Measurements from ENCODE around the gene PCCA. TPM values are rescaled to one million over a fixed set of nuclear protein-coding genes. Genes with fewer than 3 reads are reported as not detected.
A peak's percentile ranks its signal among the peaks of the same experiment; 100 is the strongest.

Gene PCCA
- total and polyA plus RNA-seq, 2 of the 13 experiments (the other 11 are each of a cell fraction or from before 2014, with no cell fraction given) = 15.0 to 32.2 TPM

- TF ChIP-seq ZNF142 (CRISPR knock-in tag; IDR thresholded peaks at IDR 0.05) (peak; percentile 58; the same call in 1 of the 2 replicates), SCMH1 (CRISPR knock-in tag; IDR thresholded peaks at IDR 0.05; ENCODE audit: borderline replicate concordance) (no peak), REPIN1 (CRISPR knock-in tag; IDR thresholded peaks at IDR 0.05; ENCODE audit: borderline replicate concordance, low read depth) (peak; percentile 91), ZNF564 (CRISPR knock-in tag; IDR thresholded peaks at IDR 0.05) (peak; percentile 83; the same call in 1 of the 2 replicates), HDAC6 (IDR thresholded peaks at IDR 0.05; ENCODE audit: low read depth, low read length) (no peak), ZNF615 (CRISPR knock-in tag; IDR thresholded peaks at IDR 0.05; ENCODE audit: borderline replicate concordance) (no peak), ZNF33B (CRISPR knock-in tag; IDR thresholded peaks at IDR 0.05) (peak; percentile 48; the same call in 1 of the 2 replicates), MEIS2 (CRISPR knock-in tag; IDR thresholded peaks at IDR 0.05) (peak; percentile 80), ZNF235 (CRISPR knock-in tag; IDR thresholded peaks at IDR 0.05; ENCODE audit: borderline replicate concordance) (peak; percentile 57; the same call in 1 of the 2 replicates), GTF2F1 (IDR thresholded peaks at IDR 0.05; ENCODE audit: low read length) (no peak), KMT2B (CRISPR knock-in tag; IDR thresholded peaks at IDR 0.05) (peak; percentile 91), PHF20 (CRISPR knock-in tag; IDR thresholded peaks at IDR 0.05) (peak; percentile 80), EEA1 (CRISPR knock-in tag; IDR thresholded peaks at IDR 0.05; ENCODE audit: borderline replicate concordance) (0 out of 2 replicates have a peak, but pooled peaks have one; percentile 59), HDAC1 (CRISPR knock-in tag; IDR thresholded peaks at IDR 0.05) (peak; percentile 49; the same call in 1 of the 2 replicates), FOXO1 (CRISPR knock-in tag; IDR thresholded peaks at IDR 0.05) (0 out of 2 replicates have a peak, but pooled peaks have one; percentile 1), BHLHE40 (IDR thresholded peaks at IDR 0.05; ENCODE audit: low read length) (0 out of 2 replicates have a peak, but pooled peaks have one; percentile 23), SNAPC5 (CRISPR knock-in tag; IDR thresholded peaks at IDR 0.05; ENCODE audit: borderline replicate concordance) (0 out of 2 replicates have a peak, but pooled peaks have one; percentile 37), ZNF441 (CRISPR knock-in tag; IDR thresholded peaks at IDR 0.05; ENCODE audit: borderline replicate concordance) (peak; percentile 88; the same call in 1 of the 2 replicates), MXD1 (CRISPR knock-in tag; IDR thresholded peaks at IDR 0.05) (peak; percentile 79), DDIT3 (CRISPR knock-in tag; IDR thresholded peaks at IDR 0.05) (no peak), CAMTA2 (CRISPR knock-in tag; IDR thresholded peaks at IDR 0.05; ENCODE audit: borderline replicate concordance) (0 out of 2 replicates have a peak, but pooled peaks have one; percentile 86), MXI1 (IDR thresholded peaks at IDR 0.05; ENCODE audit: borderline replicate concordance, low read depth, low read length) (peak; percentile 83; the same call in 1 of the 3 replicates), KAT7 (CRISPR knock-in tag; IDR thresholded peaks at IDR 0.05; ENCODE audit: borderline replicate concordance) (0 out of 2 replicates have a peak, but pooled peaks have one; percentile 48)
Measured at GRCh38 chr13:100088644-100089464, at the start of gene PCCA (continued).
